OCI-LY3 (cell line): ENCODE data around the gene LRP1B.

ENCODE experiments used
- CTCF ChIP-seq: fragments of 200-600, 300-600 bp; sonication (generic); IDR thresholded peaks from 2 replicates; pipeline ENCODE4 v1.5.1; 2014; ENCODE audit warnings: antibody characterized with exemption, low read length, low read depth
- EZH2phosphoT487 ChIP-seq: fragments of 200-600 bp; shearing (Covaris generic); IDR thresholded peaks from 2 replicates; pipeline ENCODE4 v1.6.1; 2018; ENCODE audit warnings: antibody characterized with exemption, mixed run types, low read depth

DNA sequence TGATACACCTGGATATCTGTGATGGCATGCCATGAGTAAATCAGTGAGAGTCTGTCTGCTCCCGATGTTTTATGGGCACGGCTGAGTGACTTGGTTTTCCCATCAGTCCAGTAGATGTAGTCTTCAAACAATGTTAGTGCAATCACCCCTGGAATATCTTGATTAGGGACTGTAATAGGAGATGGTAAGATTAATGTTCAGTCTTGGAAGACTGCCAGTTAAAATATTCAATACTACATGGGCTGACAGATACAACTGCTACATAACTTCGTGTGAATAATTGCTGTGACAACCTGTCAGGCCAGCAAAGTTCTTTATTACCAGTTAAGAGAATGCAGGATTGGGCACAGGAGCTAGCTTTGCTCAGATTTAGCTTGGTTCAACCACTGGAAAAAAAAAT is 1673.3 kb downstream of the LRP1B start:
- TF ChIP-seq CTCF (no peak), EZH2phosphoT487 (no peak)
